Measurements from ENCODE around the gene NDUFAF4.

NDUFAF4 gene

GRCh38 chr6:96897396-96898240 lies at the start of gene NDUFAF4:
Gene NDUFAF4 (minus strand): TSS chr6:96897891. CDS start chr6:96897801, 90 bp downstream.
- peak; percentile 73 for TF ChIP-seq CTCF (conservative IDR thresholded peaks at IDR 0.05; ENCODE audit: control insufficient read depth, insufficient read depth, low read depth, low read length)
- peak within 1 kb of the TSS; percentile 93 for H3K4me3 ChIP-seq (ENCODE audit: control insufficient read depth, low read depth, low read length)
- DNase-seq (ENCODE audit: low read depth), result peak; percentile 89

GRCh38 chr6:96947055-96947454 lies 49.4 kb upstream of the NDUFAF4 start:
- no peak for TF ChIP-seq CTCF (conservative IDR thresholded peaks at IDR 0.05; ENCODE audit: control insufficient read depth, insufficient read depth, low read depth, low read length)
- DNase-seq (ENCODE audit: low read depth), result no peak
- H3K4me3 ChIP-seq (ENCODE audit: control insufficient read depth, low read depth, low read length), result no peak overlapping the region

GRCh38 chr6:96943555-96944215 lies 46.0 kb upstream of the NDUFAF4 start:
- no peak for TF ChIP-seq CTCF (conservative IDR thresholded peaks at IDR 0.05; ENCODE audit: control insufficient read depth, insufficient read depth, low read depth, low read length)
- no peak overlapping the region for H3K4me3 ChIP-seq (ENCODE audit: control insufficient read depth, low read depth, low read length)
- no peak for DNase-seq (ENCODE audit: low read depth)

- no peak overlapping the region for H3K4me3 ChIP-seq (ENCODE audit: control insufficient read depth, low read depth, low read length)
- DNase-seq (ENCODE audit: low read depth), result no peak
- no peak for TF ChIP-seq CTCF (conservative IDR thresholded peaks at IDR 0.05; ENCODE audit: control insufficient read depth, insufficient read depth, low read depth, low read length)
These were observed 45.0 kb upstream of the NDUFAF4 start for GRCh38 chr6:96942676-96943075.

- no peak overlapping the region for H3K4me3 ChIP-seq (ENCODE audit: control insufficient read depth, low read depth, low read length)
- no peak for DNase-seq (ENCODE audit: low read depth)
- TF ChIP-seq CTCF (conservative IDR thresholded peaks at IDR 0.05; ENCODE audit: control insufficient read depth, insufficient read depth, low read depth, low read length), result no peak
These were observed 42.6 kb upstream of the NDUFAF4 start for GRCh38 chr6:96940322-96940721.

- peak; percentile 82 for DNase-seq (ENCODE audit: low read depth)
- no peak overlapping the region for H3K4me3 ChIP-seq (ENCODE audit: control insufficient read depth, low read depth, low read length)
- no peak for TF ChIP-seq CTCF (conservative IDR thresholded peaks at IDR 0.05; ENCODE audit: control insufficient read depth, insufficient read depth, low read depth, low read length)
These were observed 41.5 kb upstream of the NDUFAF4 start for GRCh38 chr6:96939007-96939805.
